Vagina (tissue), 2 donors: ENCODE measurements around the gene SYNM.

Experiments
- CTCF ChIP-seq, 3 experiments: fragments of 450-650 bp in 2 of 3; fragments of 200-600 bp in 1 of 3; sonication (generic) in 1 of 3; IDR thresholded peaks; one replicate each; pipeline ENCODE4 v1.5.1; 2017 to 2019; ENCODE audit warnings: antibody characterized with exemption in 3 of 3, mild to moderate bottlenecking in 2 of 3, moderate library complexity in 2 of 3
- POLR2A ChIP-seq, 2 donors: fragments of 450-650 bp; IDR thresholded peaks; one replicate each; pipeline ENCODE4 v1.6.1; 2017; ENCODE audit warnings: antibody characterized with exemption in 2 of 2, mild to moderate bottlenecking in 2 of 2, moderate library complexity in 2 of 2

DNA sequence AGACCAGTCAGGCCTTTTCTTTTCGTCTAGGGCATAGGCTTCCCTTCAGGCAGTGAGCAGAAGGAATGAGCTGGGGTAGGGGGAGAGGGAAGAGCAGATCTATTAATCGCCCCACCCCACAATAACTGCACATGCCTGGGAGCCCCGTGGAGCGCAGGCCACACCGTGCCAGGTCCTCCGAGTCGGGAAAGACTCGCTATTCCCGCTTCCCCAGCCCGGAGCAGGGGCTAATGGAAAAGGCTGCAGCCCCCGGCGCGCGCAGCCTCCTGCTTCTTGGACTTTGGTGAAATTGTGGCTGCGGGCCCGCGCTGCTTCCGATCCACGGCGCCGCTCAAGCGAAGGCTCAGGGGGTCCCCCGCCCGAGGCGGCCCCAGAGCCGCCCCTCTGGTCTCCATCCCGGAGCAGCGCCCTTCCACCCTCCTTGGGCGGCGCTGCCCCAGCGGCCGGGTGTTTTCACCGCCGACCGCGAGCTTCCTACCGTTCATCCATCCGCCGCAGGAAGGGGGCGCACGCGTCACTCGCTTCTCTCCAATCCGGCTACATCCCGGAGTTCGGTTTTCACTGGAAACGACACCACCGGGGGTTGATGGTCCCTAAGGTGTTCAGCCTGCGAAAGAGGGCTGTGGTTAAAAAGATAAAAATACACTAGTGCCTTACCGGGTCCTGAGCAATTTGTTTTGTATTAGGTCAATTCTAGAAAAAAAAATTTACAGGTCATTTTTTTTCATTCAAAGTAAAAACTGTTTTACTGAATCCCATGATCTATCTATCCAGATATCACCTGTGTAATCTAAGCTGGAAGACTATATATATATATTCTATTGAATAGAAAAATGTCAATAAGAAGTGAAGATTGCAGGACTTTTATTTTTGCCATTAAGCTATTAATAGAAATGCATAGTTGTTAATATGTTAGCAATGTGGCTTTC is 4.4 kb upstream of the SYNM start:
- TF ChIP-seq POLR2A (IDR thresholded peaks at IDR 0.05): no peak
- TF ChIP-seq CTCF (IDR thresholded peaks at IDR 0.05): peak; percentile 60 to 86 (median 79)
